T-helper 1 cell treated with Interleukin-12 subunit alpha and Interleukin-12 subunit beta and Interleukin-4 antibody, amounts not matched to agents 30 μg/mL and 1 μg/mL, for 36 hours (primary cell): Measurements from ENCODE around the gene ACTRT2.

Experiments used
- H3K27ac Mint-ChIP-seq: one replicate; pipeline ENCODE4 v1.8.0; 2021; ENCODE audit warnings: mild to moderate bottlenecking, mixed read lengths
- H3K27me3 Mint-ChIP-seq: one replicate; pipeline ENCODE4 v1.8.0; 2021; ENCODE audit warnings: low read depth, mixed read lengths
- H3K36me3 Mint-ChIP-seq: one replicate; pipeline ENCODE4 v1.8.0; 2021; ENCODE audit warnings: low read depth, mixed read lengths
- H3K4me1 Mint-ChIP-seq: one replicate; pipeline ENCODE4 v1.8.0; 2021; ENCODE audit warnings: low read depth, mixed read lengths
- H3K4me3 Mint-ChIP-seq: one replicate; pipeline ENCODE4 v1.8.0; 2021; ENCODE audit warnings: mild to moderate bottlenecking, moderate library complexity, mixed read lengths
- H3K9me3 Mint-ChIP-seq: one replicate; pipeline ENCODE4 v1.8.0; 2021; ENCODE audit warnings: mixed read lengths

Gene ACTRT2

DNA sequence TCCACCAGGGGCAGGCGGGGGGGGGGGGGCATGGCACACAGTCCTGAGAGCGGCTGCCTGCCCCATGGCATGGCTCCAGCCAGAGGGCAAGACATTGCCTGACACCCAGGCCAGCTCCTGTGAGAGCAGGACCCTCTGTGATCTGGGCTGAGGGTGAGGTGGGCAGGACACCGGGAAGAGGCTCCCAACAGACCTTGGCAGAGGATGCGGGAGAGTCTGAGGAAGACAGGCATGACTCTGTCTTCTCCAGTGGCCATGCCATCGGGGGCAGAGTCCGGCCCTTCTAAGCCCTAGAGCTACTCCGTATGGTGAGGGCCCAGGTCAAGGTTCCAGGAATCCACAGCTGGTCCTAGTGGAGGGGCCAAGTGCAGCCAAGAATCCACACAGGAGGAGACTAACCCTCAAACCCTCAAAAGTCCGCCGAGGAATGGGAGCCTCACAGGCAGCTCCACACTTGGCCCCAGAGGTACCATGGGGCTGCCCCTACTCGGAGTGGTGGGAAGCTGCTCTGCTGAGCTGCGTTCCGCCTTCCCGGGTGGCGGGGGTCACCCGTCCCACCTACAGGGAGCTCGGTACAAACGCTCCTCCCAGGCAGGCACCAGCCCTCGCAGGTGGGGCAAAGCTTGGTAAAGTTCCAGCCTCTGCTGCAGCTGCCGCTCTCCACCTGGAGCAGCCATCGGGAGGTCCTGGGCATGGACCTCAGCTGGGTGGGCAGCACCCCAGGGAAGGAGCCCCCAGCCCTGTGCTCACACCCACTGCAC is 6.5 kb downstream of the ACTRT2 start:
- Mint-ChIP-seq H3K9me3 (no peaks in the 10 kb centered on the region), H3K4me3 (no peak overlapping the region), H3K27ac (no peak overlapping the region), H3K27me3 (no peaks in the 10 kb centered on the region), H3K36me3 (no peaks in the 10 kb centered on the region), H3K4me1 (no peaks in the 10 kb centered on the region)

DNA sequence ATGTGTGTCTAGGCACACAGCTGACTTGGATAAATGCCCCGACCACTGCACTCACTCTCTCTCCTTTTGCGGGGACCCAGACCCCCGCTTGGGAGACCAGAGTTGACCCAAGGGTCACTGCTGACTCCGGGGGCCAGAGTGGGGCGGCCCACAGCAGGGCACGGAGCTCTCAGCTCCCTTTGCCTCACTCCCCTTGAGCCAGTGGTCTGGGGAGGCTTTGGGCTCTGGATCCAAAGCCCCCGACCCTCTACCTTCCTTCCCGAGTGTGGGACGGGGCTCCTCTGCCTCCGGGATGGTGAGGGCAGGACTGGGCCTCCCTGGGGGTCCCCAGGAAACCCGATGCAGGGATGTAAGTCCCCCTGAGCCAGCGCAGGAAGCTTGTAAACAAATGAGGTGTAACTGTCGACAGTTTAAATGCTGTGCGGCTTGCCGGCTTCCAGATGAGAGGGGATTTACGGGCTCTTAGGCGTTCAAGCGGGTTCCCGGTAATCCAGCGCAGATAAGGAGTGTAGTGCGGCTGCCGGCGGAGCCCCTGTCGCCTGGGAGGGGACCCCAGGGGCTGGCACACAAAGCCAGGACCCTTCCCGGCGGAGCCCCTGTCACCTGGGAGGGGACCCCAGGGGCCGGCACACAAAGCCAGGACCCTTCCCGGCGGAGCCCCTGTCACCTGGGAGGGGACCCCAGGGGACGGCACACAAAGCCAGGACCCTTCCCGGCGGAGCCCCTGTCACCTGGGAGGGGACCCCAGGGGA is 7.4 kb downstream of the ACTRT2 start:
- Mint-ChIP-seq H3K27ac (no peak overlapping the region), H3K27me3 (no peaks in the 10 kb centered on the region), H3K4me1 (peaks cover under 1% of the 10 kb centered on the region), H3K9me3 (no peaks in the 10 kb centered on the region), H3K36me3 (no peaks in the 10 kb centered on the region), H3K4me3 (no peak overlapping the region)

DNA sequence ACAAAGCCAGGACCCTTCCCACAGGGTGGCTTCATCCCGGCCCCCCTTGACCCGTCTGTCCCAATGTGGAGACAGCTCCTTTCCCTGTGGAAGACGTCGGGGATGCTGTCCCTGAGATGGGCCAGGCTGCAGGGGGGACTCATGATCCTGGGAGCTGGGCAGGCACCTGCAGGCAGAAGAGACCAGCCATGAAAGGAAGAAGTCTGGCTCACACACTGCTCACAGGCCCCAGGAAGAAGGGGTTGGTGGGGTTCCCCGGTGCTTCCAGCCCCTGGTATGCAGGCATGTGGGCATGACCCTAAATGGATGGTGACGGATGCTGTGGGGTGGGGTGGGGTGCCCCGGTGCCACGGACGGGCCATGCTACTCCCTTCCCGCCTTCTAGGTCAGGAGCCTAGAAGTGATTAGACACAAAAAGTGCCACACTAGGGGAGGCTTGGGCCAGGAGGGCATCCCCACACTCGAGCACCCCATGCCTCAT is 8.3 kb downstream of the ACTRT2 start:
- peaks cover 2% of the 10 kb centered on the region for H3K4me1 Mint-ChIP-seq
- no peak overlapping the region for H3K27ac Mint-ChIP-seq

DNA sequence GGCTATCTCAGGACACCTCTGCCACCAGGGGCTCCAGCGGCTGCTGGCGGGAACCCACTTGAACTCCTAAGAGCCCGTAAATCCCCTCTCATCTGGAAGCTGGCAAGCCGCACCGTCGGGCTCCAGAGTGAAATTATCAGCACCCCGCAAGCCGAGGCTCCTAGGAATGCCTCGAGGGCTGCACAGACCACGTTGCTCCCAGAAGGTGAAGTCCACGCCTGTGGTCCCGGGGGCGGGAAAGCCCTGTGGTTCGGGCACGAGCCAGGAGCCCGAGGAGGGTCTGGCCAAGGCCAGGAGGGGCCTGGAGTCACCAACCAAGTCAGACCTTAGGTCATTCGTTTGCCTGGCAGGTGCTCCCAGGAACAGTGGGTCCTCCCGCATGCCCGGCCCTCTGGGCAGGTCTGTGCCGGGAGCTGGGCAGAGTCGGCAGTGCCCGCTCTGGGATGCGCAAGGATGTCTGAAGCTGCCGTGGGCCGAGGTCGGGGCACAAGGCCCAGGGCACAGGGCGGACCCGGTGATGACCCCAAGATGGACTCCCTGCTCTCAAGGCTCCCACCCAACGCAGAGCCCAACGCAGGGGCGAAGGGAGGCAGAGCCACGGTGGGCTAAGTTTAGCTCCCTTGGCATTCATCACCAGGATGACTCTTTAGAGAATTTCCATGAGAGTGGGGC is 8.9 kb downstream of the ACTRT2 start:
- H3K27ac Mint-ChIP-seq: no peak overlapping the region
- no peaks in the 10 kb centered on the region for H3K9me3 Mint-ChIP-seq
- peaks cover 2% of the 10 kb centered on the region for H3K4me1 Mint-ChIP-seq
- no peaks in the 10 kb centered on the region for H3K36me3 Mint-ChIP-seq
- no peak overlapping the region for H3K4me3 Mint-ChIP-seq
- no peaks in the 10 kb centered on the region for H3K27me3 Mint-ChIP-seq

More for the DNA sequence above, 8.3 kb downstream of the ACTRT2 start:
- H3K9me3 Mint-ChIP-seq: no peaks in the 10 kb centered on the region
- no peaks in the 10 kb centered on the region for H3K27me3 Mint-ChIP-seq
- H3K4me3 Mint-ChIP-seq: no peak overlapping the region
- no peaks in the 10 kb centered on the region for H3K36me3 Mint-ChIP-seq

DNA sequence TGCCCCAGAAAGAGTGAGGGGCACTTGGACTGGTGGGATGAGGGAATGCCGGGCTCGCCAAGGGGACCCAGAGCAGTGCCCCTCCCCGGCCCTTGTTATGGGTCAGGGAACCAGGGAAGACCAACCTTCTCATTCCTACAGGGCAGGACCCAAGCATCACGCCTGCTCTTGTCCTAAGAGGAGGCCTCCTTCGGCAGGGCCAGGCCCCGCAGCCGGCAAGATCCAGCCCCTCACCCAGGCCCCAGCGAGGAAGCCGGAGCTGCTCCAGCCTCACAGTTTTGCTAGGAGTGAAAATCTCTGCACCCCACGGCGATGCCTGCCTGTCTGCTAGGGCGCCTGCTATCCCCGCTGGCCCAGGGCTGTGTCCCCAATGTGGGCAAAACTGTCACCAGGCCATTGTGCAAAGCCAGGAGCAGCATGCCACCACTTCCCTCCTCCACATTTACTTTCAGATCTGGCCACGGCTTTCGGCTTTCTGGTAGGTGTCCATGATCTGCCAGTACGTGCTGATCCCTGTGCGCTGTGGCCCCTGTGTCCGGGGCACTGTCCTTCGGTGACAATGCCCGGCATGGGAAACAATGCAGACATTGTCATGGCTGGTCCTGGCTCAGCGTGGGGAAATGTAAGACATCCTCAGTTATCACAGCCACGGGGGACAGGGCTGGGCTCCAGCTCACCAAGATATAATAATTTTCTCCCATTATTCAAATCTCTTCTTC is 9.6 kb downstream of the ACTRT2 start:
- Mint-ChIP-seq H3K36me3 (no peaks in the 10 kb centered on the region), H3K4me1 (peaks cover 2% of the 10 kb centered on the region), H3K27me3 (no peaks in the 10 kb centered on the region), H3K9me3 (no peaks in the 10 kb centered on the region), H3K27ac (no peak overlapping the region), H3K4me3 (no peak overlapping the region)

DNA sequence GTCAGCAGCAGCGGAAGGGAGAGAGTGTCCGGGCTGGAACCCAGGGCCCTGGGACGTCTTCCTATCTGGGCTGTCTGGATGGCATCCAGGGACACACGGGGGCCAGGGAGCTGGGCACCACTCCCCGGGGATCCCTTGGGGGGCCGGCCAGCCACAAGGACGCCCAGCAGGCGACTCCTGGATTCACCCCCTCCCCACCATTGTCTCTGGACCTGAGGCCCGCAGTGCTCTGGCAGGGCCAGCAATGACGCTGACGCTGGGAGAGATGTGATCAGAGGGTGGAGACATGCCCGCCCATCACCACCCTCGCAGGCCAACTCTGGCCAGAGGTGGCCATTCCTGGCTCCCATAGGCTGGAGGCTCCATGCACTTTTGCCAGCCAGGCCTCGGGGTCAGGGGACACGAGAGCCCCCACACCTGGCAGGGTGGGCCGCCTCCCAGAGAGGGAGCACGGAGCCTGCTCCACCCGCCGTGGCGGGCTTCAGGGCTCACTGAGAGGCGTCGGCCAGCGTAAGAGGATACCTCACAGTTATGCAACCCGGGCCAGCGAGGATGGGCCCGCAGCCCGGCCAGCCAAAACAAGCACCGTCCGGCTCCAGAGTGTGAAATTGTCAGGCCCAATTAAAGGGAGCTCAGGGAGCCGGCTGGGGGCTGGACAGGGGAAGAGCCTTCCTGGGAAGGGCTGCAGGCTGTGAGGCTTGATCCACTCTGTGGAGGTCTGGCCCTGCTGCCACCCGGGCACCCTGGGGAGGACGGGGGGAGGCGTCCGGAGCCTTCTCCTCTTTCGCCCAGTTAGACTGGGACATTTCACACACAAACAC is 10.3 kb downstream of the ACTRT2 start:
- H3K27ac Mint-ChIP-seq: no peak overlapping the region
- H3K4me1 Mint-ChIP-seq: peaks cover 2% of the 10 kb centered on the region
- H3K4me3 Mint-ChIP-seq: no peak overlapping the region

DNA sequence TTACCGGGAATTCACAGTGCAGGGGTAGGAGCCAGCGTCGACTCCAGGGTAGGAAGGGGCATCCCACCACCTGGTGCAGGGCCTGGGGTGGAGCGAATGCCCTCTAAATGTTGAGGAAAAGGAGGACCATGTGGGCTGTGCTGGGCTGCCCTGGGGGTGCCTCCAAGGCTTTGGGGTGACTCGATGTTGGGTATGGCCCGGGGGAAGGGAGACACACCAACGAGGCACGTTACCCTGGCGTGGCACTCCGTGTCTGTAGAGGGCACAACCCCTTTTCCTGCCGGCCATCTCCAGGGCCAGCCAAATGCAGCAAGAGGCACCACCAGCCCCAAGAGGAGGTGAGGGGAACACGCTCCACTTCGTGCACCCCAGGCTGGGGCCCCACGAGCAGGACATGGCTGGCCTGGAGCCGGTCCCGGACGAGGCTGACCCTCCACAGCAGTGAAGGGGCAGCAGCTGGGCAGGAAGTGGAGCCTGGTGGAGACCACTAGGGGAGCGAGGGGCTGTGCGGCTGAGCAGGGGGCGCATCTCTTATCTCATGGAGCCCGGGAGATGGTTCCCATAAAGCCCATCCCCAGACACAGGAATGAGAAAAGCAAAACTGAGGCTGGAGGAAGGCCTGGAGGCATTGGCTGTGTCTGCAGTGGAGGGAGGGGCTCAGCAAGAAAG is 11.2 kb downstream of the ACTRT2 start:
- Mint-ChIP-seq H3K27ac (no peak overlapping the region), H3K27me3 (no peaks in the 10 kb centered on the region), H3K4me1 (peaks cover 2% of the 10 kb centered on the region), H3K9me3 (no peaks in the 10 kb centered on the region), H3K4me3 (no peak overlapping the region), H3K36me3 (no peaks in the 10 kb centered on the region)

More for the DNA sequence above, 10.3 kb downstream of the ACTRT2 start:
- Mint-ChIP-seq H3K9me3 (no peaks in the 10 kb centered on the region), H3K36me3 (no peaks in the 10 kb centered on the region), H3K27me3 (no peaks in the 10 kb centered on the region)

DNA sequence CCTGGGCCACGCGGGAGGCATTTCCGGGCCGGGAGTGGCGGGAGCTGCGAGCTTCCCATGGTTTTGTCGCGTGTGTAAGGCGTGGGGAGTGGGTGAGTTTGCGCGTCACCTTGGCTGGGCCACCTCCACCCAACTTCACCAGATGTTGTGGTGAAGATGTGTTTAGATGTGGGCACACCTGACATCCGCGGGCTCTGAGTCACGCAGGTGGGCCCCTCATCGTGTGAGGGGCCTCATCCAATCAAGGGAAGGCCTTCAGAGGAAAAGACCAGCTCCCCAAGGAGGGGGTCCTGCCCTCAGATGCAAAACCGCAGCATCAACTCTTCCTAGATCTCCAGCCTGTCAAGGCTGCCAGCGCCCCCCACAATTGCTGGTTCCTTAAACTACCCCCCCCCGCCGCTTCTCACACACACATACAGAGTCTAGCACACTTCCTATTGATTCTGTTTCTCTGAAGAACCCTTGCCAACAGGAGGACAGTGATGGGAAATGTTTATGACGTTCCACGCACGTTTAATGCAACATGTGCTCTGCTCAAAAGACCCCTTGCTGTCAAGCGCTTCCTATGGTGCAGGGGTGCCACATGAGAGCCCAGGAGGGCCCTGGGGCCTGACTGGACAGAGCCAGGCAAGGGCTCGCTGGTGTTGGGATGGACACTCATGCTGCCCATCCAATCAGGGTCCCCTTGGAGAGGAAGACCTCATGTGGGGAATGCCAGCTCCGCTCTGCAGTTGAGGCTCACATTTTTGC is 11.9 kb downstream of the ACTRT2 start:
- Mint-ChIP-seq H3K27ac (no peak overlapping the region), H3K36me3 (no peaks in the 10 kb centered on the region), H3K4me3 (no peak overlapping the region), H3K27me3 (no peaks in the 10 kb centered on the region), H3K9me3 (no peaks in the 10 kb centered on the region), H3K4me1 (peaks cover 2% of the 10 kb centered on the region)

DNA sequence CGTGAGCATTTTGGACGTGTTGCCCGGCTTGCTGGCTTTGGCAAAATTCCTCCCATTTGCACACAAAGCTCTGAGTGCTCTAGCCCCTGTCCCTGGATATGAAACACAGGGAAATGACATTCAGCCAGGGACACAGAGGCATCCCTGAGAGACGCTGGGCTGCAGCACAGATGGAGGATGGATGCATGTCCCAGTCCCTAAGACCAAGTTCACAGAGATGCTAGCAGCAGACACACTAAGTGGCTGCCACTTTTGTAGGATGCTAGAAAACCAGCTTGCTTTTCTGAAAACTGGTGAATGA is 12.5 kb downstream of the ACTRT2 start:
- Mint-ChIP-seq H3K9me3 (no peaks in the 10 kb centered on the region), H3K27ac (no peak overlapping the region), H3K4me3 (no peak overlapping the region), H3K36me3 (no peaks in the 10 kb centered on the region), H3K27me3 (no peaks in the 10 kb centered on the region), H3K4me1 (peaks cover 2% of the 10 kb centered on the region)

DNA sequence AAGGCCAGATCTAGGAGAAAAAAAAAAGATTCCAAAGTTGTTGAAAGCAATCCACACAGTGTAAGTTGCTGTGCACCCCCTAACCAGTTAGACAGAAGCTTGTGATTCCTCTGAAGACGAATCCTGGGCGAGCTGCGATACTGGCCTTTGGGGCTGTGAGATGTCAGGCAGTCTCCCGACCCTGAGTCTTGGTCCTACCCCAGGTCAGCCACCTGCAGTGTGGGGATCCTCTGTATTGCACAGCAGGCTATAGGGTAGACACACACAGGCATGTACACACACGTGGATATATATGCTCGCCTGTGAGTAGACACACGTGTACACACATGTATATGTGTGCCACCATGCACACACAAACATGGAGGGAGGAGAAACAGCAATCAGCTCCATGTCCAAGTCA is 12.9 kb downstream of the ACTRT2 start:
- Mint-ChIP-seq H3K27me3 (no peaks in the 10 kb centered on the region), H3K9me3 (no peaks in the 10 kb centered on the region), H3K27ac (no peak overlapping the region), H3K36me3 (no peaks in the 10 kb centered on the region), H3K4me1 (peaks cover 2% of the 10 kb centered on the region), H3K4me3 (no peak overlapping the region)

DNA sequence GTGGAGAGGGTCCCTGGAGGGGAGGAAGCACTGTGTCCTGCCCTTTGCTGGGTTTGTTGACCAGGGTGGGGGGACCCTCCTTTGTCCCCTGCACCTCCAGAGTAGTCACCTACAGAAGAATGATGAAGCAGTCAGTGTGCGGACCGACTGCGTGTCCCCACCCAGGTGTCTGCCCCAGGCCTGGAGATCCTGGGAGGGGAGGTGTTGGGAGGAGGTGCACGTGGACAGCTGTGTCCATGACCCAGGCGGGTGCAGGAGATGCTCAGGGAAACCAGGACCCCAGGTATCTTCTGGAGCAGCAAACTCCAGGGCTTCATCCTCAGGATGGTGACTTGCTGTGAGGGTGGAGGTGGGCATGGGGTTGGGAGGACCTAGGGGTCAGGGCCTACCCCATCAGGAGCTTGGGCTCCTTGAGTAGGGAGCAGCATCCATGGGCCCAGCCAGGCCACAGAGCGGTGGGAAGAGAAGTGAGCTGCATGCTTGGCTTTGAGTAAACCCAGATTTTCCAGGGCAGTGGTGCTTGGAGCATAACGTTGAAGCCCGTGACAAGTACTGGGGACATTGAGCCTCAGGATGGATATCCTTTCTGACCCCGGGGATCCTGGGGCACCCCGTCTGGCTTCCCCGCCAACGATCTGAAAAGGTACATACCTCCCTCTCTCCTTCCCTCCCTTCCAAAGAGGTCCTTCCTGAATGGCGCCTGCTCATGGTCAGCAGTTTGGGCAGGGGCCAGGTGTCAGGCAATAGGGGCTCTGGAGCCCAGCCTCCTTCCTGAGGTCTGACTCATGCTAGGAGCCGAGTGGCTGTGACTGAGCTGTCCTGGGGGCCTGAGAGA is 13.7 kb downstream of the ACTRT2 start:
- Mint-ChIP-seq H3K9me3 (no peaks in the 10 kb centered on the region), H3K27me3 (no peaks in the 10 kb centered on the region), H3K27ac (no peak overlapping the region), H3K4me3 (no peak overlapping the region), H3K4me1 (peaks cover 2% of the 10 kb centered on the region), H3K36me3 (no peaks in the 10 kb centered on the region)
